ENCODE measurements around the gene LBHD2. TPM values are rescaled to one million over a fixed set of nuclear protein-coding genes. Genes with fewer than 3 reads are reported as not detected.

Gene LBHD2
- polyA plus RNA-seq, 1 donor from 2014 or later = not detected

GRCh38 chr14:103105580-103106150 lies 21.7 kb downstream of the LBHD2 start:
- H3K4me2 ChIP-seq (ENCODE audit: low read length) = no peak overlapping the region
- no peaks in the 10 kb centered on the region for H3F3A ChIP-seq (ENCODE audit: insufficient read depth, low read length, poor library complexity, severe bottlenecking)
- no peaks in the 10 kb centered on the region for H3K9me2 ChIP-seq (ENCODE audit: insufficient read depth, low read length)
- TF ChIP-seq SMC3 (conservative IDR thresholded peaks at IDR 0.05; ENCODE audit: poor library complexity) (no peak), EP300 (conservative IDR thresholded peaks at IDR 0.05; ENCODE audit: poor library complexity, severe bottlenecking) (no peak)
- TF ChIP-seq, protein P1, sequence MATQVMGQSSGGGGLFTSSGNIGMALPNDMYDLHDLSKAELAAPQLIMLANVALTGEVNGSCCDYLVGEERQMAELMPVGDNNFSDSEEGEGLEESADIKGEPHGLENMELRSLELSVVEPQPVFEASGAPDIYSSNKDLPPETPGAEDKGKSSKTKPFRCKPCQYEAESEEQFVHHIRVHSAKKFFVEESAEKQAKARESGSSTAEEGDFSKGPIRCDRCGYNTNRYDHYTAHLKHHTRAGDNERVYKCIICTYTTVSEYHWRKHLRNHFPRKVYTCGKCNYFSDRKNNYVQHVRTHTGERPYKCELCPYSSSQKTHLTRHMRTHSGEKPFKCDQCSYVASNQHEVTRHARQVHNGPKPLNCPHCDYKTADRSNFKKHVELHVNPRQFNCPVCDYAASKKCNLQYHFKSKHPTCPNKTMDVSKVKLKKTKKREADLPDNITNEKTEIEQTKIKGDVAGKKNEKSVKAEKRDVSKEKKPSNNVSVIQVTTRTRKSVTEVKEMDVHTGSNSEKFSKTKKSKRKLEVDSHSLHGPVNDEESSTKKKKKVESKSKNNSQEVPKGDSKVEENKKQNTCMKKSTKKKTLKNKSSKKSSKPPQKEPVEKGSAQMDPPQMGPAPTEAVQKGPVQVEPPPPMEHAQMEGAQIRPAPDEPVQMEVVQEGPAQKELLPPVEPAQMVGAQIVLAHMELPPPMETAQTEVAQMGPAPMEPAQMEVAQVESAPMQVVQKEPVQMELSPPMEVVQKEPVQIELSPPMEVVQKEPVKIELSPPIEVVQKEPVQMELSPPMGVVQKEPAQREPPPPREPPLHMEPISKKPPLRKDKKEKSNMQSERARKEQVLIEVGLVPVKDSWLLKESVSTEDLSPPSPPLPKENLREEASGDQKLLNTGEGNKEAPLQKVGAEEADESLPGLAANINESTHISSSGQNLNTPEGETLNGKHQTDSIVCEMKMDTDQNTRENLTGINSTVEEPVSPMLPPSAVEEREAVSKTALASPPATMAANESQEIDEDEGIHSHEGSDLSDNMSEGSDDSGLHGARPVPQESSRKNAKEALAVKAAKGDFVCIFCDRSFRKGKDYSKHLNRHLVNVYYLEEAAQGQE (IDR thresholded peaks at IDR 0.05; ENCODE audit: borderline replicate concordance) = no peak
- no peak overlapping the region for H3K4me3 ChIP-seq (ENCODE audit: low read length)
- no peaks in the 10 kb centered on the region for H4K20me1 ChIP-seq (ENCODE audit: insufficient read depth)
- H3K27me3 ChIP-seq (ENCODE audit: insufficient read depth, low read depth, low read length) = peaks cover 38% of the 10 kb centered on the region
- H3K9ac ChIP-seq (ENCODE audit: low read length) = peak overlapping the region; percentile 8
- H3K79me2 ChIP-seq (replicated peaks; ENCODE audit: insufficient read depth, low read length) = no peaks in the 10 kb centered on the region
- no peaks in the 10 kb centered on the region for H3K36me3 ChIP-seq (ENCODE audit: insufficient read depth, low read length)
- no peak overlapping the region for H3K27ac ChIP-seq (ENCODE audit: low read length)
- no peaks in the 10 kb centered on the region for H3K9me3 ChIP-seq (ENCODE audit: low read length)
- H2AFZ ChIP-seq (ENCODE audit: low read depth, low read length) = peak overlapping the region; percentile 17

- no peak for TF ChIP-seq RAD21 (conservative IDR thresholded peaks at IDR 0.05)
- TF ChIP-seq MXI1 (conservative IDR thresholded peaks at IDR 0.05; ENCODE audit: poor library complexity, severe bottlenecking) = no peak
- Histone ChIP-seq H3K79me2 (replicated peaks; ENCODE audit: insufficient read depth, low read length) (no peaks in the 10 kb centered on the region), H3K9me3 (ENCODE audit: low read length) (no peaks in the 10 kb centered on the region), H3K36me3 (ENCODE audit: insufficient read depth, low read length) (no peaks in the 10 kb centered on the region), H3K9ac (ENCODE audit: low read length) (no peak overlapping the region), H3F3A (ENCODE audit: insufficient read depth, low read length, poor library complexity, severe bottlenecking) (no peaks in the 10 kb centered on the region), H3K27me3 (ENCODE audit: insufficient read depth, low read depth, low read length) (peaks cover 26% of the 10 kb centered on the region), H3K9me2 (ENCODE audit: insufficient read depth, low read length) (no peaks in the 10 kb centered on the region), H4K20me1 (ENCODE audit: insufficient read depth) (no peaks in the 10 kb centered on the region), H2AFZ (ENCODE audit: low read depth, low read length) (no peak overlapping the region), H3K4me2 (ENCODE audit: low read length) (no peak overlapping the region), H3K27ac (ENCODE audit: low read length) (no peak overlapping the region), H3K4me3 (ENCODE audit: low read length) (no peak overlapping the region)
Observed at GRCh38 chr14:103107455-103107854, 23.4 kb downstream of the LBHD2 start.

GRCh38 chr14:103107941-103108748 lies 24.1 kb downstream of the LBHD2 start:
- no peak overlapping the region for H3K4me2 ChIP-seq (ENCODE audit: low read length)
- H3K9me2 ChIP-seq (ENCODE audit: insufficient read depth, low read length) = no peaks in the 10 kb centered on the region
- peaks cover 19% of the 10 kb centered on the region for H3K27me3 ChIP-seq (ENCODE audit: insufficient read depth, low read depth, low read length)
- H3K9ac ChIP-seq (ENCODE audit: low read length) = no peak overlapping the region
- TF ChIP-seq CTCF (IDR thresholded peaks at IDR 0.05; ENCODE audit: poor library complexity, severe bottlenecking) (no peak), POLR2AphosphoS5 (IDR thresholded peaks at IDR 0.05) (no peak), TAF1 (IDR thresholded peaks at IDR 0.05; ENCODE audit: low read depth) (no peak), EZH2 (IDR thresholded peaks at IDR 0.05; ENCODE audit: borderline replicate concordance, insufficient read depth, low read length, poor library complexity, severe bottlenecking) (no peak), SMC3 (conservative IDR thresholded peaks at IDR 0.05; ENCODE audit: poor library complexity) (no peak), EP300 (conservative IDR thresholded peaks at IDR 0.05; ENCODE audit: poor library complexity, severe bottlenecking) (no peak), RAD21 (conservative IDR thresholded peaks at IDR 0.05) (no peak), MXI1 (conservative IDR thresholded peaks at IDR 0.05; ENCODE audit: poor library complexity, severe bottlenecking) (no peak)
- TF ChIP-seq, protein P1 (IDR thresholded peaks at IDR 0.05; ENCODE audit: borderline replicate concordance) = no peak
- H4K20me1 ChIP-seq (ENCODE audit: insufficient read depth) = no peaks in the 10 kb centered on the region
- no peaks in the 10 kb centered on the region for H3K36me3 ChIP-seq (ENCODE audit: insufficient read depth, low read length)
- no peak overlapping the region for H3K27ac ChIP-seq (ENCODE audit: low read length)
- H3K4me3 ChIP-seq (ENCODE audit: low read length) = no peak overlapping the region
- no peak overlapping the region for H2AFZ ChIP-seq (ENCODE audit: low read depth, low read length)
- H3K79me2 ChIP-seq (replicated peaks; ENCODE audit: insufficient read depth, low read length) = no peaks in the 10 kb centered on the region
- H3F3A ChIP-seq (ENCODE audit: insufficient read depth, low read length, poor library complexity, severe bottlenecking) = no peaks in the 10 kb centered on the region
- no peaks in the 10 kb centered on the region for H3K9me3 ChIP-seq (ENCODE audit: low read length)

Measured in neural cell (in vitro differentiated cells).